ENCODE results near the gene CEL. TPM values are rescaled to one million over a fixed set of nuclear protein-coding genes. Genes with fewer than 3 reads are reported as not detected.
"Not testable (repeated sequence)": the region's sequence is repeated elsewhere in the genome, so short reads cannot be mapped to it uniquely, and the experiment has no call there.

The CEL gene
- total RNA-seq (2021): 6.6 to 10.4 TPM (median 8.1 TPM) in 3 replicates
- Bru-seq, nascent RNA: percentile 33 among the genes with signal in this experiment
- long read RNA-seq, experiment 1, partial matches to known transcripts: 3 of 6 reads
- long read RNA-seq, experiment 1, other reads (novel, unspliced or antisense): 2 of 6 reads
- long read RNA-seq, experiment 2, partial matches to known transcripts: 0 of 4 reads
- long read RNA-seq, experiment 2, other reads (novel, unspliced or antisense): 4 of 4 reads
- long read RNA-seq, experiment 3: 0 reads

GRCh38 chr9:133061764-133062145, at the start of gene CEL:
CEL (plus strand) TSS chr9:133061981; CDS start chr9:133062003, 22 bp downstream.
- H3K4me3 Mint-ChIP-seq; H3K9me3 Mint-ChIP-seq; H3K27me3 Mint-ChIP-seq (ENCODE audit: low read depth); DNase-seq (ENCODE audit: low spot score); POLR2A ChIA-PET; H3K36me3 Mint-ChIP-seq; ATAC-seq: not testable (repeated sequence)
- Mint-ChIP-seq H3K27ac (peak within 1 kb of the TSS; percentile 74; the same call in 1 of the 2 replicates), H3K4me1 (peaks cover 35% of the 10 kb centered on the region)
- CTCF ChIA-PET: interaction anchor here (1.3 to 3.0 kb wide), 2 partner anchors 82 to 124 kb away, joined by 3 to 13 read pairs; no protein-coding TSS in a partner anchor

GRCh38 chr9:133014696-133015095, 47.1 kb upstream of the CEL start:
- Mint-ChIP-seq H3K4me3 (no peak overlapping the region), H3K27ac (no peak overlapping the region)

More at GRCh38 chr9:133014696-133015095, 47.1 kb upstream of the CEL start:
- TF ChIP-seq NR2C2 (CRISPR knock-in tag; IDR thresholded peaks at IDR 0.05) (no peak), CTCF (IDR thresholded peaks at IDR 0.05) (no peak), USF2 (CRISPR knock-in tag; IDR thresholded peaks at IDR 0.05) (no peak), ATF3 (CRISPR knock-in tag; conservative IDR thresholded peaks at IDR 0.05) (no peak), ZNF532 (CRISPR knock-in tag; IDR thresholded peaks at IDR 0.05; ENCODE audit: borderline replicate concordance) (no peak), MYBL2 (CRISPR knock-in tag; IDR thresholded peaks at IDR 0.05) (no peak), ZMAT4 (CRISPR knock-in tag; IDR thresholded peaks at IDR 0.05) (no peak), ZNF396 (CRISPR knock-in tag; IDR thresholded peaks at IDR 0.05; ENCODE audit: borderline replicate concordance) (no peak), ZSCAN18 (CRISPR knock-in tag; IDR thresholded peaks at IDR 0.05) (no peak), E2F5 (CRISPR knock-in tag; IDR thresholded peaks at IDR 0.05) (no peak), IRF1 (CRISPR knock-in tag; IDR thresholded peaks at IDR 0.05) (no peak), SOX15 (CRISPR knock-in tag; IDR thresholded peaks at IDR 0.05) (no peak), ZNF512 (CRISPR knock-in tag; IDR thresholded peaks at IDR 0.05; ENCODE audit: borderline replicate concordance) (no peak), GTF2I (CRISPR knock-in tag; conservative IDR thresholded peaks at IDR 0.05) (no peak), ATF1 (CRISPR knock-in tag; IDR thresholded peaks at IDR 0.05) (no peak), FOXK1 (CRISPR knock-in tag; IDR thresholded peaks at IDR 0.05) (no peak), IRF2 (CRISPR knock-in tag; IDR thresholded peaks at IDR 0.05; ENCODE audit: borderline replicate concordance, low read depth) (no peak), NR1H2 (CRISPR knock-in tag; IDR thresholded peaks at IDR 0.05) (no peak), CREM (CRISPR knock-in tag; IDR thresholded peaks at IDR 0.05) (no peak)
- DNase-seq (ENCODE audit: low spot score): no peak
- H3K4me1 Mint-ChIP-seq: no peaks in the 10 kb centered on the region
- ATAC-seq: no peak
- peaks cover 57% of the 10 kb centered on the region for H3K27me3 Mint-ChIP-seq (ENCODE audit: low read depth)
- no peaks in the 10 kb centered on the region for H3K36me3 Mint-ChIP-seq
- peaks cover 20% of the 10 kb centered on the region for H3K9me3 Mint-ChIP-seq
- POLR2A ChIA-PET: no interaction called here
- CTCF ChIA-PET: interaction anchor here (4.5 kb wide), 1 partner anchor 9 kb away, joined by 41 read pairs; no protein-coding TSS in a partner anchor
